Calu3 (cell line): Measurements from ENCODE around the gene PAK6. TPM values are rescaled to one million over a fixed set of nuclear protein-coding genes. Genes with fewer than 3 reads are reported as not detected.

Experiments
- BruUV-seq: library from RNA; stranded (reverse); fragments of 400-500 nt; replicated peaks from 2 replicates; lab custom pipeline; 2021; lab: Mats Ljungman, UMichigan
- CTCF ChIA-PET: fragments of 300-600 bp; sonication (Branson Sonifier 250); formaldehyde crosslinking; loops from one replicate; lab custom pipeline; 2022; ENCODE audit warnings: antibody characterized with exemption; lab: Charles Lee
- DNase-seq: peaks from one replicate; pipeline ENCODE4 v3.0.0; 2022
- H3K27ac Mint-ChIP-seq: one replicate; pipeline ENCODE4 v1.8.0; 2022; ENCODE audit warnings: mixed read lengths; ENCODE audit not compliant: unreplicated experiment
- H3K27me3 Mint-ChIP-seq: one replicate; pipeline ENCODE4 v1.8.0; 2022; ENCODE audit warnings: mixed read lengths; ENCODE audit not compliant: unreplicated experiment
- H3K36me3 Mint-ChIP-seq: one replicate; pipeline ENCODE4 v1.8.0; 2022; ENCODE audit warnings: mild to moderate bottlenecking, moderate library complexity, mixed read lengths; ENCODE audit not compliant: insufficient read depth, unreplicated experiment
- H3K4me1 Mint-ChIP-seq: one replicate; pipeline ENCODE4 v1.8.0; 2022; ENCODE audit warnings: mild to moderate bottlenecking, low read depth, mixed read lengths; ENCODE audit not compliant: unreplicated experiment
- H3K4me3 Mint-ChIP-seq: one replicate; pipeline ENCODE4 v1.8.0; 2022; ENCODE audit warnings: mild to moderate bottlenecking, low read depth, moderate library complexity, mixed read lengths; ENCODE audit not compliant: unreplicated experiment
- H3K9me3 Mint-ChIP-seq: one replicate; pipeline ENCODE4 v1.8.0; 2022; ENCODE audit warnings: low read depth, mixed read lengths; ENCODE audit not compliant: unreplicated experiment
- intact Hi-C: fragments of 100-400 bp; cut with micrococcal nuclease; formaldehyde crosslinking; loops from one replicate; pipeline ENCODE4 v1.10.0; 2022; ENCODE audit not compliant: unreplicated experiment
- total RNA-seq: library from RNA; stranded (reverse); gene quantifications from 2 replicates; pipeline ENCODE4 v1.2.3, GENCODE V29; 2022
- TF ChIP-seq, protein P1 (sequence below): fragments of 200-600 bp; IDR thresholded peaks from one replicate; pipeline ENCODE4 v1.8.0; 2022; ENCODE audit warnings: antibody characterized with exemption; ENCODE audit not compliant: unreplicated experiment

The PAK6 gene
- total RNA-seq, 1 experiment from 2014 or later: 7.1 TPM

DNA sequence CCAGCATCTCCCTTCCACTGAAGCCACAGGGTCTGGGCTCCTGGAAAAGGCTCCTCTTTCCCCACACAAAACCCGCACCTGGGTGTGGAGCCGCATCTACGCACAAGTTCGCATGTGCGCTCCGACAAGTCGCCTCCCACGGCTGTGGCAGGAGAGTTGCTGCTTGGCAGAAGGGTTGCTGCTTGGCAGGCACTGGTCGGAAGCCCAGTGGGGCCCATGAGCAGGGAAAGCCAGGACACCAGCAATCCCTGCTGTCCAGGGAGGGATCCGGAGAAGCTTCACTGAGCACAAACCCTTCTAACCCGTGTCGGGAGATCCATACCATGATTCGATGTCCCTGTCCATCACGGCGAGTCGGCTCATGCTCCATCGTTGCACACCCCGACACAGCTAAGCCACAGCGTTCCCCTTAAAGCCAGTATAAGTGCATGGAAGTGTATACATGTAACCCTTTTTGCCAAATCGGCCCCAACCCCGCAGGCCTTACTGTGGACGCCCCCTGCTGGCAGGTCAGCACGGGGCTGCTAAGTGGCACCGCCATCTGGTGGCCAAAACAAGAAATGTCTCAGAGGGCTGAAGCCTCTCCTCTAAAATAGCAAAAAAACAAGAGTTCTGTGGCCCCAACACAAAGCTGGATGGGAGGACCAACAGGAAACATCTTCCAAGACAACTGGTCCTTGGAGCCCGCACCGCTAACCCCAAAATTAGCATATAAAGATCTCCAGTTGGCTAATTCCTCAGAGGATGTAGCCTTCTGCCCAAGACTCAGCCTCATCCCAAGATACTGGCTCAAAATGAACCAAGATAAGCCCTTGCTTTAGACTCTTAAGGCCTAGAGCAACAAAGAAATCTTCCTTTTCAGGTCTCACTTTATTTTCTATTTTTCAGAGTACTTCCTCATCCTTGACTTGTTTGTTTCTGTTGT, 35.7 kb downstream of the PAK6 start:
- no peaks in the 10 kb centered on the region for H3K9me3 Mint-ChIP-seq
- H3K4me1 Mint-ChIP-seq: no peaks in the 10 kb centered on the region
- no TSS peak for BruUV-seq
- peaks cover 5% of the 10 kb centered on the region for H3K36me3 Mint-ChIP-seq
- CTCF ChIA-PET: interaction anchor here (0.6 to 4.0 kb wide), 5 partner anchors 35 to 229 kb away, joined by 4 to 39 read pairs (median 7); partner anchors contain the start of gene PAK6
- H3K4me3 Mint-ChIP-seq: no peak overlapping the region
- intact Hi-C loops: loop anchor here (1.0 to 5.0 kb wide), 2 partner anchors 57 to 227 kb away; no protein-coding TSS in a partner anchor
- DNase-seq: peak; percentile 77
- TF ChIP-seq, protein P1, sequence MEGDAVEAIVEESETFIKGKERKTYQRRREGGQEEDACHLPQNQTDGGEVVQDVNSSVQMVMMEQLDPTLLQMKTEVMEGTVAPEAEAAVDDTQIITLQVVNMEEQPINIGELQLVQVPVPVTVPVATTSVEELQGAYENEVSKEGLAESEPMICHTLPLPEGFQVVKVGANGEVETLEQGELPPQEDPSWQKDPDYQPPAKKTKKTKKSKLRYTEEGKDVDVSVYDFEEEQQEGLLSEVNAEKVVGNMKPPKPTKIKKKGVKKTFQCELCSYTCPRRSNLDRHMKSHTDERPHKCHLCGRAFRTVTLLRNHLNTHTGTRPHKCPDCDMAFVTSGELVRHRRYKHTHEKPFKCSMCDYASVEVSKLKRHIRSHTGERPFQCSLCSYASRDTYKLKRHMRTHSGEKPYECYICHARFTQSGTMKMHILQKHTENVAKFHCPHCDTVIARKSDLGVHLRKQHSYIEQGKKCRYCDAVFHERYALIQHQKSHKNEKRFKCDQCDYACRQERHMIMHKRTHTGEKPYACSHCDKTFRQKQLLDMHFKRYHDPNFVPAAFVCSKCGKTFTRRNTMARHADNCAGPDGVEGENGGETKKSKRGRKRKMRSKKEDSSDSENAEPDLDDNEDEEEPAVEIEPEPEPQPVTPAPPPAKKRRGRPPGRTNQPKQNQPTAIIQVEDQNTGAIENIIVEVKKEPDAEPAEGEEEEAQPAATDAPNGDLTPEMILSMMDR: peak; percentile 89
- no peak overlapping the region for H3K27ac Mint-ChIP-seq
- no peaks in the 10 kb centered on the region for H3K27me3 Mint-ChIP-seq

DNA sequence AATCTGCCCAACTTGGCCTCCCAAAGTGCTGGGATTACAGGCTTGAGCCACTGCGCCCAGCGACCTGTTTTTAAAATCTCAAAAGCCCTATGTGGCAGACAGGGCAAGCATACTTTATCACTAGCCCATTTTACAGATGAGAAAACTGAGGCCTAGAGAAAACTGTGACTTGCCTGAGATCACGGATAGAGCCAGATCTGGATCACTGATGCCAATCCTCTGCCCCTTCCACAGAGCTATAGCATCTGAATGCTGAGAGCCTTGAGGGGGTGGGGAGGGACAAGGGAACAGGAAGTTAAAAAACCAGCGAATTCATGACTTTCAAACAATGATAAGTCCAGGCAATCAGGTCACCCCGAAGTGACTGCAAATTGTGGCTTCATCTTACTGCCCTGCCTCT, 36.7 kb downstream of the PAK6 start:
- Mint-ChIP-seq H3K4me1 (no peaks in the 10 kb centered on the region), H3K27me3 (no peaks in the 10 kb centered on the region), H3K36me3 (peaks cover 5% of the 10 kb centered on the region), H3K9me3 (no peaks in the 10 kb centered on the region), H3K4me3 (no peak overlapping the region), H3K27ac (no peak overlapping the region)
- no TSS peak for BruUV-seq
- intact Hi-C loops: no loop called here
- TF ChIP-seq, protein P1: no peak
- DNase-seq: no peak
- CTCF ChIA-PET: interaction anchor here (4.0 kb wide), 1 partner anchor 58 kb away, joined by 39 read pairs; no protein-coding TSS in a partner anchor

DNA sequence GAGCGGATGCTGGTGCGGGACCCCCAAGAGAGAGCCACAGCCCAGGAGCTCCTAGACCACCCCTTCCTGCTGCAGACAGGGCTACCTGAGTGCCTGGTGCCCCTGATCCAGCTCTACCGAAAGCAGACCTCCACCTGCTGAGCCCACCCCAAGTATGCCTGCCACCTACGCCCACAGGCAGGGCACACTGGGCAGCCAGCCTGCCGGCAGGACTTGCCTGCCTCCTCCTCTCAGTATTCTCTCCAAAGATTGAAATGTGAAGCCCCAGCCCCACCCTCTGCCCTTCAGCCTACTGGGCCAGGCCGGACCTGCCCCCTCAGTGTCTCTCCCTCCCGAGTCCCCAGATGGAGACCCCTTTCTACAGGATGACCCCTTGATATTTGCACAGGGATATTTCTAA, 37.1 kb downstream of the PAK6 start:
- DNase-seq: no peak
- CTCF ChIA-PET: interaction anchor here (1.1 kb wide), 1 partner anchor 59 kb away, joined by 3 read pairs; no protein-coding TSS in a partner anchor
- H3K4me1 Mint-ChIP-seq: no peaks in the 10 kb centered on the region

DNA sequence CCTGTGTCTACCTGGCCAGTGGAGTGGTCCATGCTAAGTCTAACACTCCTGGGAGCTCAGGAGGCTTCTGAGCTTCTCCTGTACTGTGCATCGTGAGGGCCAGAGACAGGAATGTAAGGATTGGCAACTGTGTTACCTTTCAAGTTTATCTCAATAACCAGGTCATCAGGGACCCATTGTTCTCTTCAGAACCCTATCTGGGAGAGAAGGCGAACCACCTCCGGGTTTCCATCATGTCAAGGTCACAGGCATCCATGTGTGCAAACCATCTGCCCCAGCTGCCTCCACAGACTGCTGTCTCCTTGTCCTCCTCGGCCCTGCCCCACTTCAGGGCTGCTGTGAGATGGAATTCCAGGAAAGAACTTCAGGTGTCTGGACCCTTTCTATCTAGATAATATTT, 38.1 kb downstream of the PAK6 start:
- CTCF ChIA-PET: interaction anchor here (1.1 kb wide), 1 partner anchor 60 kb away, joined by 3 read pairs; no protein-coding TSS in a partner anchor
- Mint-ChIP-seq H3K9me3 (no peaks in the 10 kb centered on the region), H3K36me3 (peaks cover 5% of the 10 kb centered on the region), H3K4me3 (no peak overlapping the region), H3K4me1 (no peaks in the 10 kb centered on the region), H3K27ac (no peak overlapping the region), H3K27me3 (no peaks in the 10 kb centered on the region)
- TF ChIP-seq, protein P1: no peak
- intact Hi-C loops: no loop called here
- no TSS peak for BruUV-seq
- no peak for DNase-seq

More for the DNA sequence above, 37.1 kb downstream of the PAK6 start:
- no peaks in the 10 kb centered on the region for H3K27me3 Mint-ChIP-seq
- peaks cover 5% of the 10 kb centered on the region for H3K36me3 Mint-ChIP-seq
- intact Hi-C loops: no loop called here
- no peak overlapping the region for H3K4me3 Mint-ChIP-seq
- H3K9me3 Mint-ChIP-seq: no peaks in the 10 kb centered on the region
- TF ChIP-seq, protein P1: no peak
- BruUV-seq: no TSS peak
- no peak overlapping the region for H3K27ac Mint-ChIP-seq
